GM12878 (cell line): ENCODE measurements around the gene MLNR. TPM values are rescaled to one million over a fixed set of nuclear protein-coding genes. Genes with fewer than 3 reads are reported as not detected.

Experiments used
- ATAC-seq: fragments of 200-7000 bp; cut with Tn5 transposase; 3 replicates; pipeline ENCODE4 v1.9.1; 2020; ENCODE audit warnings: mild to moderate bottlenecking, moderate library complexity
- BruUV-seq: library from RNA; stranded (reverse); fragments of 400-500 nt; replicated peaks from 2 replicates; lab custom pipeline; 2021; lab: Mats Ljungman, UMichigan
- CTCF ChIA-PET: fragments of 300-600 bp; sonication (Branson Sonifier 250); formaldehyde crosslinking; extraction: SDS; loops from one replicate; lab custom pipeline; 2021; ENCODE audit warnings: inconsistent platforms; lab: Yijun Ruan, JAX
- POLR2A ChIA-PET: fragments of 350-600 bp; formaldehyde crosslinking; extraction: SDS; loops from one replicate; lab custom pipeline; 2021; ENCODE audit warnings: inconsistent platforms; lab: Charles Lee
- RAD21 ChIA-PET: fragments of 300-600 bp; sonication (Branson Sonifier 250); formaldehyde crosslinking; loops from one replicate; lab custom pipeline; 2023; ENCODE audit warnings: antibody characterized with exemption; ENCODE audit not compliant: unreplicated experiment; lab: Charles Lee
- SMC1A ChIA-PET: fragments of 300-600 bp; sonication (Branson Sonifier 250); formaldehyde crosslinking; loops from one replicate; lab custom pipeline; 2023; ENCODE audit not compliant: unreplicated experiment, uncharacterized antibody; lab: Charles Lee
- DNase-seq: peaks from one replicate; pipeline ENCODE4 v3.0.0-alpha.2; 2011; ENCODE audit warnings: low read depth, low spot score
- FAIRE-seq: peaks from 3 replicates; lab custom pipeline; 2011; peaks lifted over from hg19 to GRCh38; lab: Jason Lieb, UNC
- H2AFZ ChIP-seq: 2 replicates; pipeline ENCODE4 v1.6.0; 2011; ENCODE audit warnings: low read depth, low read length, control low read depth; ENCODE audit not compliant: control insufficient read depth
- H3K27ac ChIP-seq: 2 replicates; pipeline ENCODE4 v1.5.1; 2011; ENCODE audit warnings: control low read depth; ENCODE audit not compliant: control insufficient read depth, insufficient read depth
- H3K27me3 ChIP-seq, 2 experiments: replicated peaks in 1 of 2; 2 replicates each; pipeline versions ENCODE4 v1.6.0 to v1.6.1; 2011; ENCODE audit warnings: low read length in 1 of 2; ENCODE audit not compliant: control insufficient read depth in 2 of 2, insufficient read depth in 2 of 2
- H3K36me3 ChIP-seq, 2 experiments: 2 replicates each; pipeline ENCODE4 v1.5.1; 2011; ENCODE audit warnings: low read length in 1 of 2; ENCODE audit not compliant: control insufficient read depth in 2 of 2, insufficient read depth in 2 of 2
- H3K4me1 ChIP-seq: 2 replicates; pipeline ENCODE4 v1.6.1; 2011; ENCODE audit warnings: mild to moderate bottlenecking, low read length, moderate library complexity, mixed read lengths; ENCODE audit not compliant: control insufficient read depth, insufficient read depth
- H3K4me2 ChIP-seq: 2 replicates; pipeline ENCODE4 v1.6.0; 2011; ENCODE audit warnings: control low read depth; ENCODE audit not compliant: control insufficient read depth, insufficient read depth
- H3K4me3 ChIP-seq: fragments of 200-600 bp; sonication (generic); 2 replicates; pipeline ENCODE4 v1.5.1; 2016
- H3K79me2 ChIP-seq: 2 replicates; pipeline ENCODE4 v1.6.0; 2011; ENCODE audit warnings: low read length; ENCODE audit not compliant: control insufficient read depth, insufficient read depth
- H3K9ac ChIP-seq: 2 replicates; pipeline ENCODE4 v1.8.0; 2011; ENCODE audit warnings: low read length, control low read depth, mixed read lengths; ENCODE audit not compliant: control insufficient read depth, insufficient read depth
- H3K9me3 ChIP-seq: replicated peaks from 3 replicates; pipeline ENCODE4 v1.5.1; 2011; ENCODE audit warnings: mild to moderate bottlenecking, low read length; ENCODE audit not compliant: control insufficient read depth, insufficient read depth
- H4K20me1 ChIP-seq: 2 replicates; pipeline ENCODE4 v1.6.0; 2011; ENCODE audit not compliant: control insufficient read depth, insufficient read depth
- HDAC6 ChIP-seq: fragments of 200-600 bp; sonication (generic); IDR thresholded peaks from one replicate; pipeline ENCODE4 v1.8.0; 2017; ENCODE audit warnings: antibody characterized with exemption; ENCODE audit not compliant: unreplicated experiment
- MEF2B ChIP-seq: fragments of 450-650 bp; IDR thresholded peaks from 2 replicates; pipeline ENCODE4 v1.6.1; 2018; ENCODE audit warnings: mild to moderate bottlenecking, moderate library complexity; ENCODE audit not compliant: partially characterized antibody, poor library complexity, severe bottlenecking
- MYB ChIP-seq: fragments of 150-350 bp; IDR thresholded peaks from 2 replicates; pipeline ENCODE4 v1.6.1; 2014; ENCODE audit warnings: mild to moderate bottlenecking, low read depth, low read length, borderline replicate concordance
- NFYA ChIP-seq: IDR thresholded peaks from 2 replicates; pipeline ENCODE4 v1.6.1; 2011; ENCODE audit warnings: low read depth, mild to moderate bottlenecking, low read length, improper control_type of control experiment, borderline replicate concordance
- SMAD1 ChIP-seq: fragments of 450-650 bp; IDR thresholded peaks from 2 replicates; pipeline ENCODE4 v1.6.1; 2018; ENCODE audit warnings: mild to moderate bottlenecking, low read depth; ENCODE audit not compliant: partially characterized antibody
- SREBF1 ChIP-seq: IDR thresholded peaks from 2 replicates; pipeline ENCODE4 v1.6.1; 2012; ENCODE audit warnings: mild to moderate bottlenecking, low read length
- SUPT20H ChIP-seq: IDR thresholded peaks from 2 replicates; pipeline ENCODE4 v1.6.1; 2011; ENCODE audit warnings: low read depth, mild to moderate bottlenecking, low read length, moderate library complexity, borderline replicate concordance; ENCODE audit not compliant: control insufficient read depth
- SUZ12 ChIP-seq: fragments of 200-600 bp; sonication (generic); IDR thresholded peaks from one replicate; pipeline ENCODE4 v1.6.1; 2018; ENCODE audit warnings: antibody characterized with exemption, mild to moderate bottlenecking; ENCODE audit not compliant: unreplicated experiment
- TCF3 ChIP-seq: IDR thresholded peaks from 2 replicates; pipeline ENCODE4 v1.6.1; 2012; ENCODE audit warnings: low read depth, mild to moderate bottlenecking, low read length, borderline replicate concordance; ENCODE audit not compliant: insufficient read depth
- WGBS: methylation state at CpG from one replicate; pipeline ENCODE4 v1.1.6; 2016; ENCODE audit warnings: low lambda C conversion rate; ENCODE audit not compliant: insufficient replicate concordance, insufficient coverage; ENCODE audit errors: missing lambda C conversion rate; 5-methylcytosine and 5-hydroxymethylcytosine counted together
- in situ Hi-C: fragments of 300-500 bp; cut with MboI; formaldehyde crosslinking; loops from 9 replicates; pipeline ENCODE4 v1.14.3; 2018; ENCODE audit warnings: mixed read lengths
- intact Hi-C: fragments of 100-400 bp; cut with micrococcal nuclease; formaldehyde crosslinking; loops from one replicate; pipeline ENCODE4 v1.14.2; 2022; ENCODE audit not compliant: unreplicated experiment
- polyA plus RNA-seq, 11 experiments: library from polyadenylated mRNA; depleted of rRNA in 4 of 11; unstranded in 6 of 11; stranded (reverse) in 5 of 11; fragments of >200 nt; fragmentation: Nextera tagmentation in 4 of 11; fragmentation: Illumina TruSeq in 1 of 11; extraction: Ambion mirVana in 4 of 11; extraction: Trizol in 1 of 11; gene quantifications; 1 replicate in 1 of 11; 2 replicates in 10 of 11; pipeline versions ENCODE4 v1.2.1 to v1.2.3, GENCODE V29; 2011 to 2016; ENCODE audit warnings: inconsistent platforms in 2 of 11, missing spikeins in 2 of 11, low read depth in 1 of 11
- total RNA-seq, 4 experiments: library from RNA; depleted of rRNA in 3 of 4; stranded (reverse); fragments of >200 nt in 3 of 4; fragmentation: Illumina TruSeq in 1 of 4; extraction: Trizol in 1 of 4; gene quantifications; 2 replicates each; pipeline versions ENCODE4 v1.2.1 to v1.2.3, GENCODE V29; 2013 to 2021

Gene MLNR
- total and polyA plus RNA-seq, 10 of the 15 experiments (the other 5 are each of a cell fraction or from before 2014, with no cell fraction given): not detected

- Histone ChIP-seq H3K27ac (no peak overlapping the region), H2AFZ (no peak overlapping the region), H3K4me1 (no peaks in the 10 kb centered on the region), H3K79me2 (no peaks in the 10 kb centered on the region), H3K36me3 (no peaks in the 10 kb centered on the region), H3K4me3 (no peak overlapping the region), H3K9me3 (no peaks in the 10 kb centered on the region), H4K20me1 (no peaks in the 10 kb centered on the region), H3K27me3 (no peaks in the 10 kb centered on the region; a peak in 1 of 4 replicates), H3K9ac (no peak overlapping the region), H3K4me2 (no peak overlapping the region)
- no TSS peak for BruUV-seq
- intact Hi-C loops (no loop called here), in situ Hi-C loops (no loop called here)
- CTCF ChIA-PET: interaction anchor here (0.7 to 3.7 kb wide), 2 partner anchors 21 to 45 kb away, joined by 4 to 17 read pairs; no protein-coding TSS in a partner anchor
- WGBS: 96% methylated on average over 6 of the region's 6 CpGs
- POLR2A ChIA-PET: no interaction called here
- no peak for ATAC-seq
- TF ChIP-seq MYB: no peak
- TF ChIP-seq SMAD1: no peak
- no peak for TF ChIP-seq TCF3
- no peak for TF ChIP-seq SUZ12
- no peak for TF ChIP-seq NFYA
- no peak for TF ChIP-seq SUPT20H
- no peak for TF ChIP-seq MEF2B
- no peak for TF ChIP-seq HDAC6
- TF ChIP-seq SREBF1: no peak
- no peak for FAIRE-seq
- no peak for DNase-seq
- RAD21 ChIA-PET: no interaction called here
- SMC1A ChIA-PET: no interaction called here
Observed at GRCh38 chr13:49235856-49236431, 15.8 kb downstream of the MLNR start.
